Gastroesophageal sphincter (tissue), 4 donors: ENCODE results near the gene PLXNA1. TPM values are rescaled to one million over a fixed set of nuclear protein-coding genes. Genes with fewer than 3 reads are reported as not detected.

Experiments
- ATAC-seq: fragments of 150-250 bp; one replicate; pipeline ENCODE4 v1.9.1; 2016; ENCODE audit warnings: mild to moderate bottlenecking, moderate library complexity
- H3K27ac ChIP-seq, 4 donors: fragments of 200-600 bp; sonication (generic) in 3 of 4; 1 replicate in 3 of 4; 2 replicates in 1 of 4; pipeline ENCODE4 v1.5.1; 2016 to 2019
- H3K27me3 ChIP-seq: fragments of 200-600 bp; sonication (generic); one replicate; pipeline ENCODE4 v1.5.1; 2019
- H3K36me3 ChIP-seq, 2 donors: fragments of 200-600 bp; sonication (generic); one replicate each; pipeline ENCODE4 v1.5.1; 2019; ENCODE audit warnings: control low read depth in 1 of 2
- H3K4me1 ChIP-seq, 3 donors: fragments of 200-600 bp; sonication (generic); 1 replicate in 2 of 3; 2 replicates in 1 of 3; pipeline ENCODE4 v1.5.1; 2016 to 2019; ENCODE audit warnings: control low read depth in 2 of 3
- H3K4me3 ChIP-seq, 2 donors: fragments of 200-600 bp; sonication (generic); one replicate each; pipeline ENCODE4 v1.5.1; 2019; ENCODE audit warnings: mild to moderate bottlenecking in 1 of 2, moderate library complexity in 1 of 2
- H3K9me3 ChIP-seq, 3 donors: fragments of 200-600 bp; sonication (generic); one replicate each; pipeline ENCODE4 v1.5.1; 2017 to 2019; ENCODE audit warnings: control low read depth in 2 of 3
- CTCF ChIP-seq, 4 experiments: fragments of 200-600 bp in 2 of 4; fragments of 450-650 bp in 2 of 4; sonication (generic) in 1 of 4; IDR thresholded peaks; one replicate each; pipeline ENCODE4 v1.5.1; 2017 to 2019; ENCODE audit warnings: antibody characterized with exemption in 4 of 4, mild to moderate bottlenecking in 2 of 4, moderate library complexity in 2 of 4
- EP300 ChIP-seq: sonication (generic); formaldehyde crosslinking; IDR thresholded peaks from one replicate; pipeline ENCODE4 v1.6.1; 2017; ENCODE audit warnings: antibody characterized with exemption, mild to moderate bottlenecking
- POLR2A ChIP-seq, 2 donors: fragments of 450-650 bp; IDR thresholded peaks; one replicate each; pipeline ENCODE4 v1.6.1; 2017; ENCODE audit warnings: antibody characterized with exemption in 2 of 2, mild to moderate bottlenecking in 2 of 2, moderate library complexity in 1 of 2
- POLR2AphosphoS5 ChIP-seq: sonication (generic); formaldehyde crosslinking; IDR thresholded peaks from one replicate; pipeline ENCODE4 v1.6.1; 2017; ENCODE audit warnings: antibody characterized with exemption
- WGBS, 2 donors: methylation state at CpG; one replicate each; pipeline ENCODE4 v1.1.5; 2018; ENCODE audit warnings: low coverage in 1 of 2; 5-methylcytosine and 5-hydroxymethylcytosine counted together
- total RNA-seq, 4 donors: library from RNA; depleted of rRNA; stranded (reverse); fragments of >200 nt; gene quantifications; one replicate each; pipeline ENCODE4 v1.1.0, GENCODE V29; 2016

PLXNA1 gene
- total RNA-seq, 4 donors from 2014 or later, result 20.1 to 86.7 (median 31.9) TPM

- no peak for ATAC-seq
- peaks cover 0 to 21% (median 9%) of the 10 kb centered on the region in 3 donors for H3K4me1 ChIP-seq
- H3K9me3 ChIP-seq, result no peaks in the 10 kb centered on the region
- no peak overlapping the region for H3K4me3 ChIP-seq
- WGBS, 2 donors, result 79 to 85% methylated on average over 9 to 11 of the region's 50 CpGs
- TF ChIP-seq POLR2A (IDR thresholded peaks at IDR 0.05) (no peak), EP300 (no peak), CTCF (IDR thresholded peaks at IDR 0.05) (no peak), POLR2AphosphoS5 (no peak)
- H3K27me3 ChIP-seq, result no peaks in the 10 kb centered on the region
- H3K27ac ChIP-seq, result no peak overlapping the region
- H3K36me3 ChIP-seq, result peaks cover 0 to 99% of the 10 kb centered on the region in 2 donors
Observed at GRCh38 chr3:127013758-127014535, 31.0 kb downstream of the PLXNA1 start.

GRCh38 chr3:127014536-127015281 lies 31.8 kb downstream of the PLXNA1 start:
- Histone ChIP-seq H3K9me3 (no peaks in the 10 kb centered on the region), H3K4me1 (peaks cover 0 to 24% (median 9%) of the 10 kb centered on the region in 3 donors), H3K27ac (no peak overlapping the region), H3K36me3 (peaks cover 0 to 99% of the 10 kb centered on the region in 2 donors), H3K4me3 (no peak overlapping the region), H3K27me3 (no peaks in the 10 kb centered on the region)
- WGBS, 2 donors, result 95 to 100% methylated on average over 1 to 12 of the region's 35 CpGs
- ATAC-seq, result no peak
- no peak for TF ChIP-seq POLR2AphosphoS5
- TF ChIP-seq CTCF (IDR thresholded peaks at IDR 0.05), result no peak
- no peak for TF ChIP-seq POLR2A (IDR thresholded peaks at IDR 0.05)
- no peak for TF ChIP-seq EP300

GRCh38 chr3:127015282-127016042 lies 32.5 kb downstream of the PLXNA1 start:
- no peaks in the 10 kb centered on the region for H3K9me3 ChIP-seq
- no peaks in the 10 kb centered on the region for H3K27me3 ChIP-seq
- no peak for ATAC-seq
- 80 to 81% methylated on average over 5 to 6 of the region's 17 CpGs for WGBS, 2 donors
- no peak overlapping the region for H3K27ac ChIP-seq
- TF ChIP-seq EP300 (no peak), POLR2A (IDR thresholded peaks at IDR 0.05) (no peak), CTCF (IDR thresholded peaks at IDR 0.05) (no peak), POLR2AphosphoS5 (no peak)
- H3K4me3 ChIP-seq, result no peak overlapping the region
- H3K36me3 ChIP-seq, result peaks cover 0 to 99% of the 10 kb centered on the region in 2 donors
- peaks cover 0 to 24% (median 9%) of the 10 kb centered on the region in 3 donors for H3K4me1 ChIP-seq

DNA sequence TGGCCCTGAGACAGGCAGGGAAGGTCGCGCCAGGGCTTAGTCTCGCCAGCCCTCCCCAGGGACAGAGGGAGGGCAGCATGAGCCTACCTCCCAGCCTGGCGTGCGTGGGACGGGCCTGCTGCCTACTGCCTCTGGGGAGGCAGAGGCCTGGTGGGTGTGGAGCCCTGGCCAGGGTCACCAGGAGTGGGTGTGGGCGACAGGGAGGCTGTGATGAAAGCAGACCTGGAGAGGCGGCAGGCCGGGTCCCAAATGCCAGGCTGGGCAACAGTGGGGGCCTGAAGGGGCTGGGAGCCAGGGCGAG lies 33.1 kb downstream of the PLXNA1 start:
- Histone ChIP-seq H3K27ac (no peak overlapping the region), H3K9me3 (no peaks in the 10 kb centered on the region), H3K27me3 (no peaks in the 10 kb centered on the region), H3K4me1 (peaks cover 0 to 18% (median 6%) of the 10 kb centered on the region in 3 donors), H3K4me3 (no peak overlapping the region), H3K36me3 (peaks cover 0 to 100% of the 10 kb centered on the region in 2 donors)
- no peak for ATAC-seq
- no peak for TF ChIP-seq CTCF (IDR thresholded peaks at IDR 0.05)
- TF ChIP-seq EP300, result no peak
- TF ChIP-seq POLR2AphosphoS5, result no peak
- TF ChIP-seq POLR2A (IDR thresholded peaks at IDR 0.05), result no peak
- WGBS, 2 donors, result no CpG with 5 or more reads among the region's 10 CpGs
